ENCODE results near the gene ZPLD1.

The ZPLD1 gene

DNA sequence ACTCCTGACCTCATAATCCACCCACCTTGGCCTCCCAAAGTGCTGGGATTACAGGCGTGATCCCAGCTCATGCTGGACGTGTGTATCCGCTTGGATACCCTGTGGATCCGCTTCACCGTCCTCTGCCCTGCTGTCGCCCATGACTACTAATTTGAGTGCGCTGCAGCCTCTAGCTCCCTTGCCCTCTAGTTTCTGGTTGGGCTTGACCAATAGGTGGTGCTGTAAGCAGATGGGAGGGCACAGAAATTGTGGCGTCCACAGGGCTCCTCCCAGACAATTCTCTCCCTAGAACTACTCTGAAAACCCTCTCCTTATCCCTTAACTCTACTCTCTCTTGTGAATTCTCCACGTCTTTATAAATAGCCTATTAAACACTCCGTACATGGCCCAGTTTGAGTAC, 36.2 kb downstream of the ZPLD1 start:
- DNase-seq = no peak

DNA sequence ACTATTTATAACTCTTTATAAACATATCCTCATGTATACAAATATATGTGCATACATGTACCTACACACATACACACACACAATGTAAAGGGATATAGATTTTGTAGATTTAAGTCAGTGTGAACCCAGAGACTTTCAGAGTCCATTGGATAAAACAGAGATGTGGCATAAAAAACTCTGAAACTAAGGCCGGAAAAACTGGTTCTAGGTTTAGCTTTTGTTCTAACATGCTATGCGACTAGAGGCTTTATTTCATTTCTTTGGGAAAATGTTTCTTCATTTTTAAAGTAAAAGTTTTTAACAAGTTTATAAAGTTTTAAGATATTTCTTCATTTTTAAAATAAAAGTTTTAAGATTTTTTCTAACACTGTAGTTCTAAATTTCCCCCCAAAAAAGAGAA, 36.7 kb downstream of the ZPLD1 start:
- DNase-seq = no peak

DNA sequence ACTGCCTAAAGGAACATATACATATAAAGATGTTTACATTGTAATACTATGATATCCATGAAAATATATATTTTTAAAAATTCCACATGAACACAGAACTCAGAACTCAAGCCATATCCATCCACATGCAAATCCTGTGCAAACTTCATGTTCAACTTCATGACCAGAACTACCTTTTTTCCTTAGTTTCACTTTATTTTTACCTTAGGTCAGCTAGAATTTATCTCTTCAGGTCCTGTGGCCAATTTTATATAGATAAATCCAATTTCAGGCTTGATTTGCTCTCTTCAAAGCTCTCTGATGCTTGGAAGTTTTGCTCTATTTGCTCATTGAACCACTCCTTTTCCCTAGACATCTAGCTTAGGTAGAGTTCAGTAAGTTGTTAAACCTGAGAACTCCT, 38.8 kb downstream of the ZPLD1 start:
- no peak for DNase-seq

DNA sequence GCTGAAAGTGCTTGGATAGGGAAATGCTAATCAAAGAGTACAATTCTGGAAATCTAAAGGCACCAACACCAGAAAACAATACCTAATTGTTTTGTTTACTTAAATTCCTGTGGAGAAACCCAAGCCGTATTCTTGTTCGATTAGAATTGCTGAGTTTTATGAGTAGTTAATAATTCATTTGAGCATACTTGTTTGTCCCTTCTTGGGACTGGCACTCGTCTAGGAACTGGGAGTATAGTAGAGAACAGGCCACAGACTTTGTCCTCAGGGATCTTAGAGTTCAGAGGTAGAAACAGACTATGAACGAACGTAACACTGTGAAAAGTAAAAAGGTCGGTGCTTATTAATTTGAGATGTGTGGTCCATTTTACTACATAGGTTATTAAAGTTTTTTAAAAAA, 39.4 kb downstream of the ZPLD1 start:
- no peak for DNase-seq

DNA sequence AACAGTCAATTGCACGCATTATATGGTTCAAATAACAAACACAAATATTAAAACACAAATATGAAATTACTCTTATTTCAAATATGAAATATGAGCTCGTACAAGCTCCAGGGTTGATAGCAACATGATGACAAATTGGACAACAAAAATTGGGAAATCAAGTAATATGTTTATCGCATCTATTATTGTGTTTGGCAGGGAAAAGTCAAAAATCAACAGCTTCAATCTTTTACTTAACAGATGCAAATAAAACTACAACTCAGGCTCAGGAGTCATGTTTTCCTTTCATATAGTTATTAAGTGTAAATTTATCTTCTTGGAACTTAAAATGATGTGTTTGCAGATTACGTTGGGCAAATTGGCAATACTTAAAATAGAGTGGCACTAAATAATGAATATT, 41.4 kb downstream of the ZPLD1 start:
- DNase-seq = no peak

DNA sequence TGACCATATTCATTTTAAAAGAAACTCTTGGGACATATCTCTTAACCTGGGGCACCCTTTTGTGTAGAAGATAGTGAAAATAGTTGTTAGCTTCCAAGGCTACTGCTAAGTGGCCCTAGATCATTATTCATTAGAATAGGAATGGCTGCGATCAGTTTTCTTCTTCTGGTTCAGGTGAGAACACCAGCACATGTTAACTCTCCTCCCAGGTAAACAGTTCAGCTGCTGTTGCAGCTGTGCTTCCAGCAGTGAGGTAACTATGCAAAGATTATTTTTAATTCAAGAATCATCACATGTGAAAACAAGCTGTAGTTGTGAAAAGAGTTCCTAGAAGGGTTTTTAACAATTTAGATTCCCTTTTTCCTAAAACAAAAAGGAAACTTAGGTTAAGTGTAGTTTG, 43.3 kb downstream of the ZPLD1 start:
- no peak for DNase-seq

DNA sequence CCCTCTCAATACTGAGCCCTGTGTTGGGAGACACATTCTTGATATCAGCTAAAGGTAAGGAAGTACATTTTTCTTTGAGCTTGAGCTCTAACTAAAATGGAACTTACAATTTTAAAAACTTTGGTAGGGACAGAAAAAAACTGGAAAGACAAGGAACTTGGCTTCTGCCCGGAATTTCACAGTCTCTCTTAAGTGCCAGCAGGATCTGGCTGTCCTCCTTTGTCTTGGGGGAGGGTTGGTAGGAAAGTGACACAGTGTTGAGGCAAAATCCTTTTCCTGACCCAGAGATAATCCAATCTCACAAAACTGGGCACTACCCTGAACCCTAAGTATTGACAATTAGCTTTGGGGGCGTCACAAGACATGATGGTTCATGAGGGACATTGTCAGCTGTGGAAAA, 45.3 kb downstream of the ZPLD1 start:
- no peak for DNase-seq

DNA sequence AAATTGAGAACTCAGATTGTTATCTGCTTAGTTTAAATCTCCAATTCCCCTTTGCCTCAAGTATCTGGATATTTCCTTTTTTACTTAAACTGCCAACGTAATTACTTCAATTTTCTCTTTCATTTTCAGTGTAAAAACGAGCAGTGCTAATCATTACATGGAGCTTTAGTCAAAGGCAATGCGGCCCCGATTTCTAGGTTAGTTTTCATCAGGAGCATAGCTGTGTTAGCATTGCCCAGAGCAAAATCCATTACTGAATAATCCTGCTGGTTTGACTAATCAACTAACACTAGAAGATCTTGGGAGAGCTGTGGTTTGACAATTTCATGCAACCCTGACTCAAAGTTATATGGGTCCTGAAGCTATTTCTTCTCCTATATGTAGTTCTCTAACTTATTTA, 46.2 kb downstream of the ZPLD1 start:
- no peak for DNase-seq

DNA sequence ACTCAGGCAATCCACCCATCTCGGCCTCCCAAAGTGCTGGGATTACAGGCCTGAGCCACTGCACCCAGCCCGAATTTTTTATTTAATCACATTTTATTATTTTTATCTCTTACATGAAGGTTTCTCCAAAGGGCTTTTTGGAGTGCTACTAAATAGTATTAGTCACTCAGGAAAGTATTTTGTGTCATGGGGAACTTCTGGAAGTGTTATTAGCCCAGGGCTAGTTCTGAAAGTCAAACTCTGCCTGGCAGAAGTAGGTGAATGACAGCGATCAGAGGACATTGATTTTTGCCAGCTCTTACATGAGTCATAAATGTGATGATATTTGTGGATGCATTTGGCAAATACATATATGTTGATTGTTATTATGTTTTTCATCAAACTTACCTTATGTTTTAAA, 48.7 kb downstream of the ZPLD1 start:
- DNase-seq = no peak

DNA sequence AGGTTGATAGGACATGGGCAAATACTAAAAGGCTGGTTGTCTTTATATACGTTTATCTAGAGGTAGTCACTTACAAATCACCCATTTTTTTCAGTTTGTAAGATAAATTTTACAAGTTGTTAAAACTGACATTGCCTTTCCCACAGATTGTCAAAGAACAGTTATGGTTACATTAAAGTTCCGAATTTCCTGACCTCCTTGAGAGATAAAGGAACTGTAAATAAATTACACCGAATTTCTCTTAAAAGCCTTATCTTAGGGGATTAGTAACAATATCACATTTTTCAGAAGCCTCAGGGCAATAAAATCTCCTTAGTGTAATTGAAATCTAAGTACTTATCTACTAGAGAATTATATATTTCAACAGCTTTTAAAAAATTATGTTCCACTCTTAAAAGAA, 49.5 kb downstream of the ZPLD1 start:
- DNase-seq = no peak

DNA sequence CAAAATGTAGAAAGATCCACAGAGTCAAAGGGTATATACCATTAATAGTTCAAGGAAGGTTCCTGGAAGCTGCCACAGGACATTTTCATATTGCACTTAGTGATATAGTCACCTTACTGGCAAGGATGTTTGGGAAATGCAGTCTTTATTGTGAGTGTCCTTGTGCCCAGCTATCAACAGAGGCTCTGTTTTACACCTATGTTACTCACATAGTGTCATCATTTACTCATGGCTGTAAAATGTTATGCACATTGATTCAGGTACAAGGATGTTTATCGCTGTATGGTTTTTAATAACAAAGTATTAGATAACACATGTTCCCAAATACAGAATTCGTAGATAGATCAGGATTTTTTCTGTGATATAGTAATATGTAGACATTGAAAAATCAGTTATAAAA, 50.9 kb downstream of the ZPLD1 start:
- no peak for DNase-seq

DNA sequence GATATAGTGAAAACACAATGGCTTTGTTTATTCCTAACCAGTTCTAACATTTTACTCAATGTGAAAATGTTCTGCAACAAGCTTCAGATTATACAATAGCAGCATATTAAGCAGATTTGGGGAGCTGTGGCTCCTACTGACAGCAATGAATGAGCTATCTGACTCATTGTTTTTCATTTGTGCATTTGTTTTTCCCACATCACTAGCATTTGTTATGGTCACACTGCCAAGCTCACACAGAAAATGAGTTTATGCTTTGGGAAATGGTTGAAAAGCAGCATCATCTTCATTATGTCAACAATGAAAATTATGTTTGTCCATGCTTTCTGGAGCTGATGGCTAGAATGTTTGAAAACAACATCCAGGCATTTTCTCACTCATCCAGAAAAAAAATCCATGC, 53.5 kb downstream of the ZPLD1 start:
- DNase-seq = no peak

DNA sequence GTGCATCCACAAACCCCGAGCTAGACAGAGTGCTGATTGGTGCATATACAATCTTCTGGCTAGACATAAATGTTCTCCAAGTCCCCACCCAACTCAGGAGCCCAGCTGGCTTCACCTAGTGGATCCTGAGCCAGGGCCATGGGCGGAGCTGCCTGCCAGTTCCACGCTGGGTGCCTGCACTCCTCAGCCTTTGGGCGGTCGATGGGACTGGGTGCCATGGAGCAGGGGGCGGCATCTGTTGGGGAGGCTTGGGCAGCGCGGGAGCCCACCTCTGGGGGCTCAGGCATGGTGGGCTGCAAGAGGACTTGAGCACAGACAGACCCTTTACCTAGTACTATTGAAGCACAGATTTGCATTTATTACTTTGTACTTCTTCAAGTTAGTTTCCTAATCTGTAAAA, 57.5 kb downstream of the ZPLD1 start:
- no peak for DNase-seq

DNA sequence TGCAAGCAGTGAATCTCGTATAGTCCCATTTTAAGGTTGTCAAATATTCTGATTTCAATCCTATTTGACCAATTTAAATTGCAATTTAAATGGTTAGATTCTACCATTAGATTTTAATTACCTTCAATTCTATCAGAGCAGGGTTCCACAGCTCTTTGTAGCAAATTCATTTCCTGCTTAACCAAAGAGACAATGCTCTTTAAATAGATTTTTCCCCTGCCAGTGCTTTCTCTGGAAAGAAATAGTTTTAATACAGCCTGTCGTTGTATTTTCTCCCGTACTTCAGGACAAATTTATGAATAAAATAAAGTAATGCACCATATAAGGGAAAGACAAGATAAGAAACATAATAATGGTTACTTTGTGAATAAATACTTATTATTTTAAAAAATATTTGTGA, 62.8 kb downstream of the ZPLD1 start:
- no peak for DNase-seq

DNA sequence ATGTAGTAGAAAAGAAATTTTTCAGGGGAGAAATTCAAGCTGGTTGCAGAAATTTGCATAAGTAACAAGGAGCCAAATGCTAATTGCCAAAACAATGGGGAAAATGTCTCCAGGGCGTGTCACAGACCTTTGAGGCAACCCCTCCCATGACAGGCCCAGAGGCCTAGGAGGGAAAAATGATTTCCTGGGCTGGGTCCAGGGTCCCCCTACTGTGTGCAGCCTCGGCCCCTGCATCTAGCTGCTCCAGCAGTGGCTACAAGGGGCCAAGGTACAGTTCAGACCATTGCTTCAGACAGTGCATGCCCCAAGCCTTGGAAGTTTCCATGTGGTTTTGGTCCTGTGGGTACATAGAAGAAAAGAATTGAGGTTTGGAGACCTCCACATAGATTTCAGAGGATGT, 70.7 kb downstream of the ZPLD1 start:
- no peak for DNase-seq

DNA sequence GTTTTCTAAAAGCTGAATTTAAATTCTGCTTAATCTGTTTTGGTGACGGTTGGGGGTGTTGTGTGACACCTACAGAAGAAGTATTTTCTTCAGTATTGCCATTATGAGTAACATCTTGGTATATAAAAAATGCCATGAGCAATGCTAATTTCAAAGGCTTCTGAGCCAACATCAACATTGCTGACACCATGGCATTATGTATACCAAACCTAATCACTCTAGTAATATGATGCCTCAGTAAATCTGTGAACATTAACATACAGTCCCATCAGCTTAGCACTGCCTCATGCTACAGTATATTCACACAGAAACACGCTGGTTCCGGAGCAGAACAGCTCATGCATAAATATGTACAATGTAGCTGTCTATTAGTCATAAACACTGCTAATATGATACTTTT, 75.8 kb downstream of the ZPLD1 start:
- peak; percentile 4 for DNase-seq

DNA sequence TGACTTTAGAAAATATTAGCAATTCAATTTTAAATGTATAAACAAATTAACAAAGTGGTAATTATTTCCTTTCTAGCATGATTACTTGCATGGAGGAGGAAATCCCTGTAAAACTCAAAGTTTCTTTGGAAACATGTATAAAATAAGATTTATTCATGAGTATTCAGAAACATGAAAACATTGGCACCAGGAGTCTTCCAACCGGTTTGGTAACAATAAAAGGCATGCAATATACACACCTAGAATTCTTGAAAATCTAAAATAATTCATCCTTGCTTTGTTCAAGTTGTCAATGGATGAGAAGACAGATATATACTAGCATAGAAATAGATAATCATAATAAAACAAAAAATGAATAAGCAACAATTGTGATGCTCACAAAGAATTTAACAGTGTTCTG, 76.4 kb downstream of the ZPLD1 start:
- DNase-seq = no peak

DNA sequence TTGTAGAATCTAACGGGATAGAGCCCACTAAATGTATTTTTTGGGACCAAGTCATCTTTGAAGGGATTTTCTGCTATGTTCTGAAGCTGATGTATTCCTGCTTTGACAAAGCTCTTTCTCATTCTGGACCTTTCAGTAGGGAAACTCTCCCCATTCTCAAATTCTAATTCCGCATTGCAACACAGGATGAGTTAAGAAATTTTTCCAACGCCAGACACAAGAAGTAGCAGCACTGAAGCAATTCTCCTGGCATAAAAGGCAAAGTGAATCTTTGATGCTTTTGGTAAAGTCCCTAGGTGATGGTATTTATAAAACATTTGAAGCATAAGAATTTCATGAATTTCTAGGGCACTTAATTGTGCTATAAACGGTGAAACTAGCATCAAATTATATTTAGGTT, 76.8 kb downstream of the ZPLD1 start:
- DNase-seq = no peak

DNA sequence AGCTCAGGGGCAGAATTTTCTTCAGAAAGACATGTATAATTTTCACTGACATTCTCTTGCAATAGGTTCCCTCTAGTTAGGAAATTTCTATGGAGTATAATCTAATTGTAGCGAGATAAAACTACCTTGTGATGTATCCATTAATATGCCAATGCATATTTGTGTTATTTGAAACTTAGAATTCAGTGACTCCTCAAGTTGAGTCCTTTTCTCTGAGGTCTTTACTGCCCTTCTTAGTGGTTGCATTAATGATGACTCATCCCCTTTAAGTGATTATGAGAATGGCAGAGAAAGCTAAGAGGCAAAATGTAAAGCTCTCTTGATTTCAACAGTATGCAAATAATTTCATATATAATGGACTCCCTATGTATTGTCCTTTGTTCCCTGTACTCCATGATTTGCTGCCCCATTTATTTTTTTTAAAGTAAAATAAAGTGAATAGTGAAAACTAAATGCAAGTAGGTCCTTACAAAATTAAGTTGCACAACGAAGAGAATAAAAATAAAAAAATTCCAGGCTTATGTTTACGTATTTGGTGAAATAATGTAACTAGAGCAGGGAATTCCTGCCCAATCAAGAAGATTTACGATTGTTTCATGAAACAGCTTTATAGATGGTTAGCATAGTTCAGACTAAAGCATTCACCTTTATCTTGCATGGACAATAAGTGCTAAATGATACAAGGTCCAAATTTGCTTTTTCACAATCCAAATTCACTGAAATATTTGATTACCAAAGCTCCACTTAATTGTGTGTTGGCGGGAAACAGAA, 78.1 kb downstream of the ZPLD1 start:
- DNase-seq = peak; percentile 41

DNA sequence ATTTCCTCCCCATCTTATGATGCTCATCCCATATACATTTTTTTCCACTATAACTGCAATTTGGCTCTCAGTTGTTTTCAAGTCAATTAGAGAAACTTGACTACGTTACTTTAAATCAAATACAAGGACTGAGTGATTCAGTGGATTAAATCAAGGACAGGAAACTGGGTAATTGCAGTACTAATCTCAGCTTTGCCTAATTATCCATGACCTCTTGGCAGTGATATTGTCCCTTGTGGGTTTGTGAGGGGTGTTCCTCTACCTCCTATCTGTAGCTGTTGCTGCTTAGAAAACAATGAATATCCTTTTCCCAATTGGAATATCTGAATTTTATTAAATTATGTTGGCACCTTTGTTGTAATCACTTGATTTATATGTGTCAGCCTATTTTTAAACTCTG, 79.4 kb downstream of the ZPLD1 start:
- DNase-seq = peak; percentile 8

DNA sequence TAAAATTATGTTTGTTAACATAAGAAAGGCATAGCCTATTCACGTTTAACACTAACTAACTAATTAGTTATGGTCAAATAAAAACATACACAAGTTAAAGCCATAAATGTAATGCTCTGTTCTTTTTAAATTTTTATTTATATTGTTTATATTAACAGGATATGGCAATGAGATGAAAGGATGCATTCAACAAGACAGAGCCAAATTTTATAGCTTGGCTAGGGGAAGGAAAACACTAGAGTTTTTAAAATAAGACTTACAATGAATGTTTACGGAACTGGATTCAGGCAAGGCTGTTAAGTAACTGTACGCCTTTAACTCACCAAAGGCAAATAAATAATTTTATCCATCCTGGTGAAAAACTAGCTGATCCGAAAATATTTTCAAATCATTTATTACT, 86.4 kb downstream of the ZPLD1 start:
- DNase-seq = no peak

DNA sequence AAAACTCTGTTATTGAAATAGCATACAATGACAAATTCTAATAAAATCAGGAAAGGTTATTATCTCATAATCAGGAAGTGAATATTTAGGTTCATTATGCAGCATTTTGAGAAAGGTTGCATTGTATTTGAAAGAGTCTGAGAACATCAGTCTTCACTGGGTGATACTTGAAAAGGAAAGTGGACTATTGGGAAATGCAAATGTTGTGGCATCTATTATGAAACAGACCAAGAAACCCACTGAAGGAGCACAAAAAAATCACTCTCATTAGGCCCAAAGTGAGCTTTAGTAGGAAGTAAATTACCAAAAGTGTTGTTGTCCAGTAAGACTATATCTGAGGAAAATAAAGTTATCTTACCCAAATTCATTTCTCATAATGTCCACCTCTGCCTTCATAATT, 90.8 kb downstream of the ZPLD1 start:
- no peak for DNase-seq

DNA sequence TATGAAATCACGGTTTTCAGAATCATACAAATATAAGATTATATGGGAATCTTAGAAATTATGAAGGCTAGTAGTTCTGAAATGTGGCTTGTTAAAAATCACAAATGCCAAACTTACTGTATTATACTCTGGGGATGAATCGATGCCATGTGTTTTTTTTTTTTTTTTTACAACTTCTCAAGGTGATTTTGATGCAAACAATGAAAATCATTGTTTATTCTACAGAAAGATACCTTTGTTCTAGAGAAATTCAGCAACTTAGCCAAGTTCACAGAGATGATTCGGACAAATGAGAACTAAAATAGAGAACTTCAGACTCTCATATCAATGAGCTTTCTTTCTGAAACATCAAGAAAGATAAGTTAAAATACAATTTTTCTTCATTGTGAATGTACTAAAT, 92.0 kb downstream of the ZPLD1 start:
- DNase-seq = no peak

DNA sequence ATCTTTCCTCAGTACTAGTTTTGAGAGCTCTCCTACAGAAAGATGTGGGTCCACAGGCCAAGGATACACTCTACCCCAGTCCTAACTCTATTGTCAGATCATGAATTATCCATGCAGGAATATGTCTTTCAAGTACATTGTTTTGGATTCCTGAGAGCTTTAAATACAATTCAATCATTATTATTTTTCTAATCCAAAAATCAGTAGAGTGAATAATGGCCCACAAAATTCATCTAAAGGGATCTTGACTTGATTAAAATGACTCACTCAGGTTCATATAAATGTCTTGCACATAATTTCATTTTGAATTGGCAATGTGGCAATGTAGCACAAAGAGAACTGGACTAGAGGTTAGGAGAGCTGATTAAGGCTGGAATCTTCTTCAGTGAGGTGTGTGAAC, 93.9 kb downstream of the ZPLD1 start:
- no peak for DNase-seq
